Adrenal gland (tissue), 5 donors: ENCODE measurements around the gene ZNF609.

Experiments used
- POLR2A ChIP-seq, 2 donors: fragments of 450-650 bp; IDR thresholded peaks; one replicate each; pipeline ENCODE4 v1.6.1; 2017; ENCODE audit warnings: antibody characterized with exemption in 2 of 2, mild to moderate bottlenecking in 2 of 2, moderate library complexity in 1 of 2
- TF ChIP-seq, protein P1 (sequence below), 6 experiments: fragments of 450-650 bp in 4 of 6; fragments of 200-600 bp in 2 of 6; sonication (generic) in 1 of 6; IDR thresholded peaks; 1 replicate in 5 of 6; 2 replicates in 1 of 6; pipeline versions ENCODE4 v1.5.1 to v1.8.0; 2016 to 2021; ENCODE audit warnings: antibody characterized with exemption in 6 of 6, mild to moderate bottlenecking in 2 of 6, moderate library complexity in 1 of 6
- donor health status: DM: no; HTN: no; CAD: no.

- TF ChIP-seq POLR2A (IDR thresholded peaks at IDR 0.05) = no peak
- TF ChIP-seq, protein P1, sequence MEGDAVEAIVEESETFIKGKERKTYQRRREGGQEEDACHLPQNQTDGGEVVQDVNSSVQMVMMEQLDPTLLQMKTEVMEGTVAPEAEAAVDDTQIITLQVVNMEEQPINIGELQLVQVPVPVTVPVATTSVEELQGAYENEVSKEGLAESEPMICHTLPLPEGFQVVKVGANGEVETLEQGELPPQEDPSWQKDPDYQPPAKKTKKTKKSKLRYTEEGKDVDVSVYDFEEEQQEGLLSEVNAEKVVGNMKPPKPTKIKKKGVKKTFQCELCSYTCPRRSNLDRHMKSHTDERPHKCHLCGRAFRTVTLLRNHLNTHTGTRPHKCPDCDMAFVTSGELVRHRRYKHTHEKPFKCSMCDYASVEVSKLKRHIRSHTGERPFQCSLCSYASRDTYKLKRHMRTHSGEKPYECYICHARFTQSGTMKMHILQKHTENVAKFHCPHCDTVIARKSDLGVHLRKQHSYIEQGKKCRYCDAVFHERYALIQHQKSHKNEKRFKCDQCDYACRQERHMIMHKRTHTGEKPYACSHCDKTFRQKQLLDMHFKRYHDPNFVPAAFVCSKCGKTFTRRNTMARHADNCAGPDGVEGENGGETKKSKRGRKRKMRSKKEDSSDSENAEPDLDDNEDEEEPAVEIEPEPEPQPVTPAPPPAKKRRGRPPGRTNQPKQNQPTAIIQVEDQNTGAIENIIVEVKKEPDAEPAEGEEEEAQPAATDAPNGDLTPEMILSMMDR (IDR thresholded peaks at IDR 0.05) = no peak
Observed at GRCh38 chr15:64687172-64687571, 226.8 kb downstream of the ZNF609 start.
